Measurements from ENCODE around the gene EGLN1. TPM values are rescaled to one million over a fixed set of nuclear protein-coding genes. Genes with fewer than 3 reads are reported as not detected.

The EGLN1 gene
- total RNA-seq, 2 experiments from 2014 or later = 34.9 to 39.8 TPM

GRCh38 chr1:231335663-231336602, 86.2 kb downstream of the EGLN1 start:
- H3K4me3 Mint-ChIP-seq = peak overlapping the region; percentile 98
- peaks cover 40% of the 10 kb centered on the region for H3K36me3 Mint-ChIP-seq
- POLR2A ChIA-PET = interaction anchor here (0.6 to 1.6 kb wide), 2 partner anchors 63 to 282 kb away, joined by 4 to 5 read pairs; no protein-coding TSS in a partner anchor

GRCh38 chr1:231334952-231335351, 87.1 kb downstream of the EGLN1 start:
- H3K9me3 Mint-ChIP-seq = no peaks in the 10 kb centered on the region
- H3K4me1 Mint-ChIP-seq = peaks cover 40% of the 10 kb centered on the region
- H3K27ac Mint-ChIP-seq = no peak overlapping the region
- POLR2A ChIA-PET = no interaction called here
- ATAC-seq (ENCODE audit: low read depth) (no peak), DNase-seq (no peak)
- H3K4me3 Mint-ChIP-seq = peak overlapping the region; percentile 61
- H3K27me3 Mint-ChIP-seq = no peaks in the 10 kb centered on the region
- peaks cover 36% of the 10 kb centered on the region for H3K36me3 Mint-ChIP-seq

More at GRCh38 chr1:231335663-231336602, 86.2 kb downstream of the EGLN1 start:
- no peak for DNase-seq
- ATAC-seq (ENCODE audit: low read depth) = no peak
- Mint-ChIP-seq H3K27ac (peak overlapping the region; percentile 83), H3K4me1 (peaks cover 45% of the 10 kb centered on the region), H3K27me3 (no peaks in the 10 kb centered on the region), H3K9me3 (no peaks in the 10 kb centered on the region)

GRCh38 chr1:231334079-231334666, 87.9 kb downstream of the EGLN1 start:
- H3K27ac Mint-ChIP-seq = no peak overlapping the region
- H3K4me1 Mint-ChIP-seq = peaks cover 33% of the 10 kb centered on the region
- peaks cover 36% of the 10 kb centered on the region for H3K36me3 Mint-ChIP-seq
- POLR2A ChIA-PET = no interaction called here
- ATAC-seq (ENCODE audit: low read depth) (no peak), DNase-seq (no peak)
- H3K27me3 Mint-ChIP-seq = no peaks in the 10 kb centered on the region
- no peaks in the 10 kb centered on the region for H3K9me3 Mint-ChIP-seq
- H3K4me3 Mint-ChIP-seq = peak overlapping the region; percentile 61

GRCh38 chr1:231332761-231333160, 89.3 kb downstream of the EGLN1 start:
- POLR2A ChIA-PET = no interaction called here
- ATAC-seq (ENCODE audit: low read depth) (no peak), DNase-seq (no peak)
- no peak overlapping the region for H3K27ac Mint-ChIP-seq
- peaks cover 35% of the 10 kb centered on the region for H3K36me3 Mint-ChIP-seq
- no peak overlapping the region for H3K4me3 Mint-ChIP-seq
- peaks cover 30% of the 10 kb centered on the region for H3K4me1 Mint-ChIP-seq
- no peaks in the 10 kb centered on the region for H3K9me3 Mint-ChIP-seq
- H3K27me3 Mint-ChIP-seq = no peaks in the 10 kb centered on the region

GRCh38 chr1:231329483-231329882, 92.6 kb downstream of the EGLN1 start:
- ATAC-seq (ENCODE audit: low read depth) = no peak
- H3K36me3 Mint-ChIP-seq = peaks cover 17% of the 10 kb centered on the region

GRCh38 chr1:231327617-231328016, 94.5 kb downstream of the EGLN1 start:
- ATAC-seq (ENCODE audit: low read depth) = no peak
- peaks cover under 1% of the 10 kb centered on the region for H3K4me1 Mint-ChIP-seq
- H3K9me3 Mint-ChIP-seq = no peaks in the 10 kb centered on the region

More at GRCh38 chr1:231329483-231329882, 92.6 kb downstream of the EGLN1 start:
- no peak for DNase-seq
- no peaks in the 10 kb centered on the region for H3K27me3 Mint-ChIP-seq
- H3K4me3 Mint-ChIP-seq = no peak overlapping the region
- peaks cover 14% of the 10 kb centered on the region for H3K4me1 Mint-ChIP-seq
- POLR2A ChIA-PET = interaction anchor here (0.7 to 0.8 kb wide), 2 partner anchors 85 to 274 kb away, joined by 3 read pairs; no protein-coding TSS in a partner anchor
- no peaks in the 10 kb centered on the region for H3K9me3 Mint-ChIP-seq
- no peak overlapping the region for H3K27ac Mint-ChIP-seq

GRCh38 chr1:231326248-231326647, 95.8 kb downstream of the EGLN1 start:
- Mint-ChIP-seq H3K27me3 (no peaks in the 10 kb centered on the region), H3K27ac (no peak overlapping the region), H3K4me3 (no peak overlapping the region), H3K36me3 (peaks cover 3% of the 10 kb centered on the region), H3K9me3 (no peaks in the 10 kb centered on the region), H3K4me1 (no peaks in the 10 kb centered on the region)
- POLR2A ChIA-PET = no interaction called here
- no peak for DNase-seq
- ATAC-seq (ENCODE audit: low read depth) = no peak

More at GRCh38 chr1:231327617-231328016, 94.5 kb downstream of the EGLN1 start:
- Mint-ChIP-seq H3K27me3 (no peaks in the 10 kb centered on the region), H3K36me3 (peaks cover 11% of the 10 kb centered on the region), H3K4me3 (no peak overlapping the region), H3K27ac (no peak overlapping the region)
- POLR2A ChIA-PET = no interaction called here
- DNase-seq = no peak

GRCh38 chr1:231324660-231325059, 97.4 kb downstream of the EGLN1 start:
- H3K4me3 Mint-ChIP-seq = no peak overlapping the region
- POLR2A ChIA-PET = no interaction called here

GRCh38 chr1:231322880-231323530, 99.1 kb downstream of the EGLN1 start:
- no peak for ATAC-seq (ENCODE audit: low read depth)
- DNase-seq = no peak
- Mint-ChIP-seq H3K9me3 (no peaks in the 10 kb centered on the region), H3K4me3 (no peak overlapping the region), H3K4me1 (no peaks in the 10 kb centered on the region), H3K36me3 (no peaks in the 10 kb centered on the region), H3K27me3 (no peaks in the 10 kb centered on the region), H3K27ac (no peak overlapping the region)
- POLR2A ChIA-PET = no interaction called here

More at GRCh38 chr1:231324660-231325059, 97.4 kb downstream of the EGLN1 start:
- Mint-ChIP-seq H3K9me3 (no peaks in the 10 kb centered on the region), H3K27me3 (no peaks in the 10 kb centered on the region), H3K4me1 (no peaks in the 10 kb centered on the region), H3K27ac (no peak overlapping the region), H3K36me3 (no peaks in the 10 kb centered on the region)
- DNase-seq (no peak), ATAC-seq (ENCODE audit: low read depth) (no peak)

GRCh38 chr1:231319080-231319479, 103.0 kb downstream of the EGLN1 start:
- ATAC-seq (ENCODE audit: low read depth) (no peak), DNase-seq (no peak)
- Mint-ChIP-seq H3K27me3 (no peaks in the 10 kb centered on the region), H3K27ac (no peak overlapping the region), H3K4me1 (peaks cover 3% of the 10 kb centered on the region), H3K9me3 (no peaks in the 10 kb centered on the region), H3K36me3 (no peaks in the 10 kb centered on the region), H3K4me3 (no peak overlapping the region)
- POLR2A ChIA-PET = no interaction called here

GRCh38 chr1:231318568-231318967, 103.5 kb downstream of the EGLN1 start:
- POLR2A ChIA-PET = no interaction called here
- ATAC-seq (ENCODE audit: low read depth) (no peak), DNase-seq (no peak)
- Mint-ChIP-seq H3K4me3 (no peak overlapping the region), H3K4me1 (peaks cover 3% of the 10 kb centered on the region), H3K27ac (no peak overlapping the region), H3K27me3 (no peaks in the 10 kb centered on the region), H3K9me3 (no peaks in the 10 kb centered on the region), H3K36me3 (no peaks in the 10 kb centered on the region)

GRCh38 chr1:231318015-231318355, 104.1 kb downstream of the EGLN1 start:
- Mint-ChIP-seq H3K4me1 (peaks cover 3% of the 10 kb centered on the region), H3K27me3 (no peaks in the 10 kb centered on the region), H3K27ac (no peak overlapping the region), H3K9me3 (no peaks in the 10 kb centered on the region), H3K4me3 (no peak overlapping the region), H3K36me3 (no peaks in the 10 kb centered on the region)
- DNase-seq (no peak), ATAC-seq (ENCODE audit: low read depth) (no peak)
- POLR2A ChIA-PET = interaction anchor here (0.6 kb wide), 1 partner anchor 223 kb away, joined by 5 read pairs; no protein-coding TSS in a partner anchor

- H3K4me1 Mint-ChIP-seq = peaks cover 3% of the 10 kb centered on the region
- no peaks in the 10 kb centered on the region for H3K9me3 Mint-ChIP-seq
- DNase-seq (no peak), ATAC-seq (ENCODE audit: low read depth) (no peak)
- no peak overlapping the region for H3K4me3 Mint-ChIP-seq
- POLR2A ChIA-PET = interaction anchor here (0.6 kb wide), 1 partner anchor 223 kb away, joined by 5 read pairs; no protein-coding TSS in a partner anchor
- H3K36me3 Mint-ChIP-seq = no peaks in the 10 kb centered on the region
- H3K27me3 Mint-ChIP-seq = no peaks in the 10 kb centered on the region
- no peak overlapping the region for H3K27ac Mint-ChIP-seq
Observed at GRCh38 chr1:231317306-231318014, 104.6 kb downstream of the EGLN1 start.
